Heart left ventricle (tissue), 13 donors: ENCODE measurements around the gene ANK2.

ENCODE experiments used
- CTCF ChIP-seq, 12 donors: fragments of 200-600 bp; sonication (generic) in 4 of 12; IDR thresholded peaks; one replicate each; pipeline versions ENCODE4 v1.5.0 to v1.8.0; 2018 to 2022; ENCODE audit warnings: antibody characterized with exemption in 12 of 12, mild to moderate bottlenecking in 5 of 12
- POLR2A ChIP-seq, 2 donors: fragments of 450-650 bp; IDR thresholded peaks; one replicate each; pipeline ENCODE4 v1.6.1; 2017; ENCODE audit warnings: antibody characterized with exemption in 2 of 2, mild to moderate bottlenecking in 2 of 2, moderate library complexity in 2 of 2
- donor health status: ischemic (EF 13 %, LVEDD 7.1; RV severe dilation, severe dysfunction).
- donor health status: DM: no; HTN: yes; CAD: no.
- donor health status: DM: no; HTN: no; CAD: no.
- donor health status: ischemic (EF 25% LVEDD 6.9; RV normal size, moderate dysfunction).
- donor health status: ischemic (EF 25% LVEDD 5.7; RV mildly dilated, moderate dysfunction).
- donor health status: ischemic (EF 35%, LVEDD 5.7; RV mildly dilated, moderate dysfunction).
- donor health status: nonischemic (EF 11% LVEDD 7.7; RV severe dilation, severe dysfunction).
- donor health status: DM: yes; HTN: yes; CAD: no.
- donor health status: PGD.
- donor health status: ischemic (EF 29% LVEDD 5.4; RV normal size, mild dysfunction).
- donor health status: nonischemic (EF 23%, LVEDD 6.1; RV moderate dilation, normal function).

GRCh38 chr4:113394108-113394729, 344.8 kb downstream of the ANK2 start:
- TF ChIP-seq POLR2A (IDR thresholded peaks at IDR 0.05) (no peak), CTCF (IDR thresholded peaks at IDR 0.05) (no peak)
